ENCODE results near the gene CACNA1G.

GRCh38 chr17:50642722-50643656 is 82.5 kb downstream of the CACNA1G start:
- TF ChIP-seq POLR2A (IDR thresholded peaks at IDR 0.05): no peak
- TF ChIP-seq CTCF (IDR thresholded peaks at IDR 0.05): no peak
- TF ChIP-seq POLR2AphosphoS5 (IDR thresholded peaks at IDR 0.05): no peak
- TF ChIP-seq EP300 (IDR thresholded peaks at IDR 0.05): no peak

All from gastroesophageal sphincter (tissue), 3 donors.